AG04449 (cell line): ENCODE results near the gene TACR1.
A peak's percentile ranks its signal among the peaks of the same experiment; 100 is the strongest.

Experiments used
- CTCF ChIA-PET: fragments of 350-600 bp; formaldehyde crosslinking; extraction: SDS; loops from one replicate; lab custom pipeline; 2021; ENCODE audit warnings: antibody characterized with exemption; lab: Yijun Ruan, JAX
- POLR2A ChIA-PET: fragments of 400-600, 350-600 bp; formaldehyde crosslinking; extraction: SDS; loops from one replicate; lab custom pipeline; 2020; ENCODE audit warnings: antibody characterized with exemption, inconsistent platforms; lab: Yijun Ruan, JAX
- DNase-seq: peaks from one replicate; pipeline ENCODE4 v3.0.0-alpha.2; 2010; ENCODE audit warnings: low read depth, low spot score
- H3K4me3 ChIP-seq: 2 replicates; pipeline ENCODE4 v1.5.1; 2011; ENCODE audit warnings: low read depth, mild to moderate bottlenecking, control low read depth, low read length
- TF ChIP-seq, protein P1 (sequence below): IDR thresholded peaks from one replicate; pipeline ENCODE4 v1.5.1; 2011; ENCODE audit warnings: mild to moderate bottlenecking, moderate library complexity, low read length, control low read depth, inconsistent platforms; ENCODE audit not compliant: insufficient read depth; ENCODE audit errors: missing control alignments

TACR1 gene

DNA sequence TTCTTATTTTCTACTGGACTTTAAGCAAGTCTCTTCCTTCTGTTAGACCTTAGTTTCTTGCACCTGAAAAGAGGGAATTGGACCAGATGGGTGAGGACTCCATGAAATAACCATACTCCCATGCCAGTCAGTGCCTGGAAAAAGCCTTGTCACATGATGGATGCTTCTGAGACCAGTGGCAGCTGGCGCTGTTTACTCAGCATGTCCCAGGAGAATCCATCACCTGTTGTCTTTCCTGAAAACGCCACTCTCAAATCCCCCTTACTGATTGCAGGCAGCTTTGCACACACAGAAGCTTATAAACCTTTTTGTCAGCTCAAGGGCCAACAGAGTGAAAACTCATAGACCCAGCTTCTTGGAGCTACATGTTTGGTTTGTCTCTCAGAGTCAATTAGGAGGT, 123.2 kb downstream of the TACR1 start:
- ChIA-PET POLR2A (no interaction called here), CTCF (interaction anchor here (1.0 to 5.2 kb wide), 3 partner anchors 11 to 328 kb away, joined by 3 to 71 read pairs (median 4); no protein-coding TSS in a partner anchor)
- no peak for DNase-seq
- TF ChIP-seq, protein P1, sequence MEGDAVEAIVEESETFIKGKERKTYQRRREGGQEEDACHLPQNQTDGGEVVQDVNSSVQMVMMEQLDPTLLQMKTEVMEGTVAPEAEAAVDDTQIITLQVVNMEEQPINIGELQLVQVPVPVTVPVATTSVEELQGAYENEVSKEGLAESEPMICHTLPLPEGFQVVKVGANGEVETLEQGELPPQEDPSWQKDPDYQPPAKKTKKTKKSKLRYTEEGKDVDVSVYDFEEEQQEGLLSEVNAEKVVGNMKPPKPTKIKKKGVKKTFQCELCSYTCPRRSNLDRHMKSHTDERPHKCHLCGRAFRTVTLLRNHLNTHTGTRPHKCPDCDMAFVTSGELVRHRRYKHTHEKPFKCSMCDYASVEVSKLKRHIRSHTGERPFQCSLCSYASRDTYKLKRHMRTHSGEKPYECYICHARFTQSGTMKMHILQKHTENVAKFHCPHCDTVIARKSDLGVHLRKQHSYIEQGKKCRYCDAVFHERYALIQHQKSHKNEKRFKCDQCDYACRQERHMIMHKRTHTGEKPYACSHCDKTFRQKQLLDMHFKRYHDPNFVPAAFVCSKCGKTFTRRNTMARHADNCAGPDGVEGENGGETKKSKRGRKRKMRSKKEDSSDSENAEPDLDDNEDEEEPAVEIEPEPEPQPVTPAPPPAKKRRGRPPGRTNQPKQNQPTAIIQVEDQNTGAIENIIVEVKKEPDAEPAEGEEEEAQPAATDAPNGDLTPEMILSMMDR, result no peak
- no peak overlapping the region for H3K4me3 ChIP-seq

DNA sequence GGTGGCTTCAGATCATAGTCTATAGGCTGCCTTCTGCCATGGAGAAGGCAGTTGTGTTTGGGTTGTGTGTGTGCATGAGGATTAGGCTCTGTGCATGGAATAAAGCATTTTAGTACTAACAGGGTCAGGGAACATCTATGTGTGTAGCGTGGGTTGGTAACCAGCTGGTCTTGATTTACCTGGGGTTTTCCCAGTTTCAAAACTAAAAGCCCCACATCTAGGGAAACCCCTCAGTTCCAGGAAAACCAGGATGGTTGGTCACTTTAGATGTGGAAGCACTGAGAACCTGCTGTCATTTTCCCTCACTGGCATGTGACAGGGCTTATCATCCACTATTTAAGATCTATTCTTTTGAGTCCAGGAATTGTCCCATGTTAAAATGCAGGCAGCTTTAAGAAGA, 124.6 kb downstream of the TACR1 start:
- DNase-seq, result no peak
- POLR2A ChIA-PET, result no interaction called here
- CTCF ChIA-PET, result interaction anchor here (2.9 to 5.2 kb wide), 2 partner anchors 10 to 155 kb away, joined by 9 to 71 read pairs; no protein-coding TSS in a partner anchor
- TF ChIP-seq, protein P1, result no peak
- H3K4me3 ChIP-seq, result no peak overlapping the region

DNA sequence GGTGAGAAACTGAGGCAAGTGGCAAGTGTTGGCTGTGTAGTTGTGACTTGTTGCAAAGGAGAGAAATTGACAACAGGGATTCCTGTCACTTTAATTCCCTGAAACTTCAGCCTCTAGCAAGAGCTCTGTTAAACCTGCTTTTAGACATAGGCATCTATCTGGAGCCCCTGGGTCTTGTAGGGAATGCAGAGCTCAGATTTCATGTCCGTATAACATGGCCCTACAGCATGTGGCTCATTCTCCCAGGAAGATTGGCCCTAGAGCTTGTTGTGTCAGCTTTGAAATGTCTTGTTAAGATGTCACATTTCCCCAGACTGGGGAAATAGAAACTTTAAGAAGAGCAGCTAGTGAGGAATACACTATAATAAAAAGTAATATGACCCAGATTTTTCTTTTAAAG, 125.1 kb downstream of the TACR1 start:
- no peak for DNase-seq
- no peak overlapping the region for H3K4me3 ChIP-seq
- CTCF ChIA-PET, result interaction anchor here (2.9 to 5.2 kb wide), 2 partner anchors 10 to 155 kb away, joined by 9 to 71 read pairs; no protein-coding TSS in a partner anchor
- TF ChIP-seq, protein P1, result no peak
- POLR2A ChIA-PET, result no interaction called here

DNA sequence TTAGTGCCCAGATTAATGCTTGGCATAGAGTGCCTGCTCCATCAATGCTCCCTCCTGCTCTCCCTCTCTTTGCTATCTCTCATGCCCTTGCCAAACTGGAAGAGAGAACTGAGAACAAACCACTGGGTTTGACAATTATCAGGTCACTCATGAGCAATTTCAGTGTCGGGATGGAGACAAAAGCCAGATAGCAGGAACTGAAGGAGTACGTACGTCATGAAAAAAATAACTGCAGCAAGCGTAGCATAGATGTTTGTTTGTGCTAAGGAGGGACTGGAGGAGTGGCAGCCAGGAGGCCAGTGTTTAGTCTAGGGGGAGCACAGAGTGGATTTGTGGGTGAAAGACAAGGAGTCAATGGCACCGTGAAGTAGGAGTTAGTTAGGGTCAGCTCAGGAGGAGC, 127.6 kb downstream of the TACR1 start:
- ChIA-PET CTCF (interaction anchor here (1.0 kb wide), 1 partner anchor 32 kb away, joined by 3 read pairs; no protein-coding TSS in a partner anchor), POLR2A (no interaction called here)
- TF ChIP-seq, protein P1, result no peak
- no peak for DNase-seq
- no peak overlapping the region for H3K4me3 ChIP-seq

DNA sequence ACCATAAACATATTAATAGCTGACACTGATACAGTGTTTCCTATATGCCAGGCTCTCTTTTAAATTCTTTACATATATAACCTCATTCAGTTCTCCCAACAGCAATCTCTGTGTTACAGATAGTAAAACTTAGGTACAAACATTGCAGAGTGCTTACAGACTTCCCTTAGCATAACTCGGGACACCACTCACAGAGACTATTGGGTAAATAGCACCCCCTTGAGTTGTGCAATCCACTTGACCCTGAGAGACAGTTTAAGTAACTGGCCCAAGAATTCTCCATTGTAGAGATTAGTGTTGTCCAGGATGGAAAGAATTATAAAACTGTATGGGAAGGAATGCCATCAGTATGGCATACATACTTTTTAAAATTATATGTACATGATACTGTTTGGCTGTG, 130.8 kb downstream of the TACR1 start:
- TF ChIP-seq, protein P1, result peak; percentile 25
- H3K4me3 ChIP-seq, result no peak overlapping the region
- ChIA-PET CTCF (interaction anchor here (0.6 to 2.3 kb wide), 10 partner anchors 8 to 257 kb away, joined by 3 to 6 read pairs (median 3); no protein-coding TSS in a partner anchor), POLR2A (no interaction called here)
- no peak for DNase-seq

DNA sequence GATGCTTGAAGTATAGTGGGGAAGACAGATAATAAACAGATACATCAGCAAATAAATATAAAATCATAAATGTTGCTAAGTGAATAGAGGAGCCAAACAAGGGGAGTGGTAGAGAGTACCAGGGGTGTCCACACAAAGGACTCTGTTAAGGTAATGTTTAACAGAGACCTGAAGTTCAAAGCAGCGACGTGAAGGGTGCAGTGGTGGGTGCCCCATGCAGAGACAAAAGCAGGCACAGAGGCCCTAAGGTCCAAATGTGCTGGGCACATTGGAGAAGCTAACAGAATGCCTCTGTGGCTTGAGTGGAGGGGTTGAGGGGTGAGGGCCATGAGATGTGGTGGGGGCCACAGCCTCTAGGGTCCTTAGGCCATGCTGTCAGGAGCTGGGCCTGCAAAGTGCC, 131.8 kb downstream of the TACR1 start:
- TF ChIP-seq, protein P1, result no peak
- no peak overlapping the region for H3K4me3 ChIP-seq
- ChIA-PET POLR2A (no interaction called here), CTCF (interaction anchor here (0.8 to 5.1 kb wide), 6 partner anchors 10 to 148 kb away, joined by 3 to 51 read pairs (median 4); no protein-coding TSS in a partner anchor)
- DNase-seq, result no peak
